Stimulated activated CD4-positive, alpha-beta T cell treated with anti-CD3 and anti-CD28 coated beads, Interleukin-4, amount 100 ng/mL, for 24 hours (primary cell): ENCODE data around the gene EPHB2.

Experiments
- DNase-seq: peaks from one replicate; pipeline ENCODE4 v3.0.0-alpha.2; 2020

Gene EPHB2

DNA sequence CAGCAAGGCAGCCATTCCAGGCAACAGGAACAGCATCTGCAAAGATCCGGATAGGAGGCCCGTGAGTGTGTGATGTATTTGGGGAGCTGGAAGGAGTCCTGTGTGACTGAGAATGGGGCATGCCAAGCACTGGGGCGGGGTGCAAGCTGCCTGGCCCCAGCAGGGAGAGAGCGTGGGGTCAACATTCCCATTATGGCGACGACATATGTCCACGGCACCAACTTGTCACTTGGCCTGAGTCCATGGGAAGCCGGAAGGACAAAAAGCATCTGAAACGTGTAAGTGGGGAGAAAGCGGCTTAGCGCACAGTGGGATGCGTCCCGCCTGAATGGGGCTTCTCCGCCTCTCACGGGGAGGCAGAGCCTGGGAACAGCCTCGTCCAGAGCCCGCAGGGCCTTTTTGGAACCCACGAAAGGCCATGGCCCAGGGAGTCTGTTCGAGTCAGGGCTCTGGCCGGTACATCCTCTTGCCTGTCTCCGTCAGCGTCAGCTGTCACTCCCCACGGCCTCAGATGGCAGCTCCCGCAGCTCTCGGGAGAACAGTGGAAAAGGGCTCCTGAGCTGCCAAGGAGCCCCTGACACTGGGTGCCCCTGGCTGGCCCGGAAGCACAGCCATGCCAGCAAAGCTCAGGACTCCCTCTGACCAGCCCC lies 12.4 kb downstream of the EPHB2 start:
- no peak for DNase-seq

DNA sequence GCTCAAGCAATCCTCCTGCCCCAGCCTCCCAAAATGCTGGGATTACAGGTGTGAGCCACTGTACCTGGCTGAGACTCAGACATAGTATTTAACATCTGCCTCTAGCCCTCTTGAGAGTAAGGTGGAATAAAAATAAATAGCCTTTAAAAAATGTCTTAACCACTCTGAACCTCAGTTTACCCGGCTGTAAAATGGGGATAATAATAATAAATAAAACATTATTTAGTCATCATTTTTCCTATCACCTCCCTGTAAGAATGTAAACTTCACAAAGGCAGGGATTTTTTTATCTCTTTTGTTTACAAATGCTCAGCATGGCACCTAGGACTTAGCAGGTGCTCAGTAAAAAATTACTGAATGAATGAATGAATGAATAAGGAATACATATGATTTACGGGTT lies 17.2 kb downstream of the EPHB2 start:
- no peak for DNase-seq

DNA sequence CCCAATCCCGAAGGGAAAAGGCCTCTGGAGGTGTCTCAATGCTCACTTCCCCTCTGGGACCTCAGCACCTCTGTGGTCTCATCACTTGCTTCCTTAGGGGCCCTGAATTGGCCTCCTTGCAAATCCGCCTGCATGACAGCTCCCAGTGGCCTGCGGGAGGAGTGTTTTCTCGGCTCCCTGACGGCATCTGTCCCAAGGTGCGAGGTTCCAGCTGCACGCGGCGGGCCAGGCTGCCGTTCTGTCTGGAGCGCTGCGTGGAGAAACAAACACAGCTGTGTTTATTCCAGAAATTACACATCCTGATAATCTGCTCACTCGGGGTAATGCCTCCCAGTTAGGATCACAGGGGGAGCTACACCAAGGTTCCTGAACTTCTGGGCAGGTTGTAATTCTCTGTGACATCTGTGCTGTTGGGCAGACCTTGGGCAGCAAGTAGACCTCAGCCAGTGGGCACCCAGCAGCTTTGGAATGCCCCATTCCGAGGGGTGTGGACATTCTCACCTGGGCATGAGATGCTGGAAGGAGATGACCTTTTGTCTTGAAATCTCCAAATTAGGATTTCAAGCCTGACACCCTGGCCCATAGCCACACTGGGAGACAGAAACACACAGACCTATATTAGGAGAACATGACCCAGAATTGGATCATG lies 18.2 kb downstream of the EPHB2 start:
- DNase-seq: no peak

DNA sequence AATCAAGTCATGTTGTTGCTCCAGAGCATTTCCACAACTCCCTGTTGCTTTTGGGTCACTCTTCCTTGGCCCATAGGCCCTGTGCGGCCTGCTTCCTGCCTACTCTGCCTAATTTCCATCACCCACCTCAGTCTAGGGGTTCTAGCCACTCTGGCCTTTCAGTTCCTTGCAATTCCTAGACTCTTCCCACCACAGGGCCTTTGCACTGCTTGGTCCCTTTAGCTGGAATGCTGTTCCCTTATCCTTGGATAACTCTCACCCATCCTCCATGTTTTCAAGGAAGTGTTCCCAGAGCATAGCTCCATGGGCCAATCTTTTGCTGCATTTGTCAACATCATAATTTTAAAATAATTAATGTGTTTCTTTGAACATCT lies 18.7 kb downstream of the EPHB2 start:
- no peak for DNase-seq

DNA sequence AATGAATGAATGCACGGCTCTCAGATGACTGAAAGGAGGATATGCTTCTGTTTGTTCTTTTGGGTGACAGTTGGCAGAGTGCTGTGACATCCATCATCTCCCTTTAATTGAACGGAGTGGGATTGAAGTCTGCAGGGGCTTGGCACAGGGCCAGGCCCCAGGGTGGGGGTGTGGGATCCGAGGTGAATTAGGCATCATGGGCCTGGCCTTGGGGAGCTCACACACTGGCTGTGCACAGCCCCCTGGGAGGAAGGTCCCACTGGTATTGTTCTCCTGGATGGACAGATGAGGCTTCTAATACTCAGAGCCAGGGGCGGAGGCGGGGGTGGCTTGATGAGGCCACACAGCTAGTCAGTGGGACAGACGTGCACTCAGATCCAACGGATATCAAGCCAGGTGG lies 19.3 kb downstream of the EPHB2 start:
- DNase-seq: no peak

- DNase-seq: no peak
These were observed 21.5 kb downstream of the EPHB2 start for GRCh38 chr1:22731924-22732720.

- DNase-seq: no peak
These were observed 23.0 kb downstream of the EPHB2 start for GRCh38 chr1:22733643-22734042.

- no peak for DNase-seq
These were observed 26.0 kb downstream of the EPHB2 start for GRCh38 chr1:22736501-22737080.

DNA sequence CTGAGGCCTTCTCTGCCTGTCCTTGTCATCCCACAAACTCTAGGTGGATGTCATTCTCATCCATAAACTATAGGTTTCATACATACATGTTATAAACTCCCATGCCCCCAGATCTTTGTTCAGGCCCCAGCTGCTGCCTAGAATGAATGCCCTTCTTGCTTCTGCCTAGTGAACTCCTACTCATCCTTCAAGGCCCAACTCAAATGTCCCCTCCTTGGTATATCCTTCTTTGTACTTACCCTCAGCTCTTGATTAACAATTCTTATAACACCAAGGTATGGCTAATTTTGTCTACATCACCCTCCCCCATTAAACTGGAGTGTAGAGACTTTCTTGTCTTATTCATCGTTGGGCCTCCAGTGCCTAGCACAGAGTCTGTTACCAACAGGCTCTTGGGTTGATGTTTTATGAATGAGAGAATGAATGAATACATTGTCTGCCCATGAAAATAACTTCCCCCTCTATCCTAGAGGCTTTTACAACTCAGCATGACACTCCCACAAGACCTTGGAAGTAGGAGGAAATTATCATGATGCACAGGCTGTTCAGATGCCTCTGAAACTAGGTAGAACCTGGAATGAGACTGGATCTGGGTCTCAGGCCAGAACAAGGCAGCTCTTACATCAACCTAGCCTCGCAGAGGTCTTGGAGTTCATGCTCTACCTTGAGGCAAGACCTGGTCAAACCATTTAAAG lies 26.9 kb downstream of the EPHB2 start:
- DNase-seq: no peak

- DNase-seq: no peak
These were observed 27.4 kb downstream of the EPHB2 start for GRCh38 chr1:22738069-22738435.

DNA sequence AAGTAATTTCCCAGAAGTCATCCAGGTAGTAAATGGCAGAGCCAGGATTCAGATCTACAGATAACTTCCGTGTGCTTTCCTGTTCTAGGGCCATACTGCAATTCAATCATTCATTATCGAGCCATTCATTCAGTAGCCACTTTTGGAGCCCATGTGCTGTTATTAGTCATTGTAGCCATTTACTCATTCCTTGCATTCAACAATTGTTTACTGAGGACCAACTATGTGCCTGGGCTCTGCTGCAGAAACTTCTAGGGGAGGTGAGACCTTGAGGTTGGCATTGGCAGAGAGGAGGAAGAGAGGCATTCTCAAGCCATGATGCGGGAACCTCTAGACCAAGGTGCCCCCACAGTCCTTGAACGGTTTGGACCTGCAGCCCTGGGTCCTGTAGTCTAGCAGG lies 27.9 kb downstream of the EPHB2 start:
- no peak for DNase-seq

DNA sequence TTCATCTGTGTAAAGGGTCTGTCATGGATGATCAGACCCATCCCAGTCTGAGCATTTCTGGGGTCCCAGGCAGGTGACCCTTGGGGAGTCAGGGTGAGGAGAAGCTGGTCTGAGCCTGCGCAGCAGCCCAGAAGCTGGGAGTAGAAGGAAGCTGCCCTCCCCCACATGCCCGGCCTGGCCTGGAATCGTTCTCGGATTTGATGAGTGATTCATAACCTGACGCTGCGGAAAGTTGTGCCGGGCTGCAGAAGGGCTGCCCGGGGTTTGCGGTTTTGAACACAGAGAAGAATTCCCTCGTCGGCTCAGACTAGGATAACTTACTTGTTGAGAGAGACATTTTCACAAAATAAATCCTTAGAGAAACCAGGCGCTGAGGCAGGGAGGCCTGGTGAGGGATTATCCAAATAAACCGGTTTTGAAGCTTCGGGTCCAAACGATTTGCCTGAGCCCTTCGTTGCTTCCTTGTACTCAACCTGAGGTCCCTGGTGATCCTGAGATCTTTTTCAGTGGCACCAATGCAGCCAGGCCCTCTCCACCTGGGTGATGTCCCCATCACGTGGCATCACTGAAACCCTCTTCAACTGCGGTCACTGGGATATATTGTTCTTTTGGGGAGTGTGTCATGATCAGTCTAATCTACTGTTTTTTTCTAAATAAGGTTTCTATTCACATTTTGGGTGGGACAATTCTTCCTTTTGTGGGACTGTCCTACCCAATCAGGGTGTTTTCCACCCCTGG lies 29.2 kb downstream of the EPHB2 start:
- DNase-seq: no peak

GRCh38 chr1:22741118-22741517 lies 30.5 kb downstream of the EPHB2 start:
- DNase-seq: no peak

DNA sequence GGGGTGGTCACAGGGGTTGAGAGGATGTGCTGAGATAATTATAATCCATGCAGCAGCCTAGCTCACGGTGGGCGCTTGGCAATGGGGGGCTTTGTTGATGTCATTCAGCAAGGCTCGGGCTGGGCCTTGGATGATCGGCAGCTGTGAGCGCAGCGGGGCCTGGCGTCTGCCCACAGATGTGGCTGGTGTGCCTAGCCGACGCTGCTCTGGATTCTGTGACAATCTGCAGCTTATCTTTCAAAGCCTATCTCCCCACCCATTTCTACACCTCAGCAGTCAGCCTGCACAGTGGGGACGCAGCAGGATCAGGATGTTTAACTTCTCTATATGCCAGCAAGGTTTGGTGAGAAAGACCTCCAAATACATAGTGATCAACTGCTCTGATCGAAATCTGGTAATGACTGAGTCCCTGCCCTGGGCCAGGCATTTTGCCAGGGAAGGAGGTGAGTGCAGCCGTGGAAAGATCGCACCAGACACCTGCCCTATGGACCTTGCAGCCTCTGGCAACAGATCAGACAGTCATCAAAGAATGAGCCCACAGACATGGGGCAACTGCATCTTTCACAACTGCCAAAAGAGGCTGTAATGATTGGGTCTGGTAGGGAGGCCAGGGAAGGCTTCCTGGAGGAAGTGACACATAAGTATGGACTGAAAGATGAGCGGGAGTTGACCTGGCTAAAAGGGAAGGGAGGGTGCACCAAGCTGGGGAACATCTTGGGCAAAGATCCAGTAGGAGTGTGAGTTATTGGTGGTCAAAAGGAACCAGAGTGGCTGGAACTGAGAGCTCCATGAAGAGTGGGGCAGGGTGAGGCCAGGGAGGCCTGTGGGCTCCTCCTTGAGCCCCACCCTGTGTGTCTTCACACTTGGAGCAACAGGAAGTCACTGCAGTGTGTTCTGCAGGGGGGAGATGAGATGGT lies 35.3 kb downstream of the EPHB2 start:
- DNase-seq: no peak

- no peak for DNase-seq
These were observed 36.5 kb downstream of the EPHB2 start for GRCh38 chr1:22747021-22747734.

DNA sequence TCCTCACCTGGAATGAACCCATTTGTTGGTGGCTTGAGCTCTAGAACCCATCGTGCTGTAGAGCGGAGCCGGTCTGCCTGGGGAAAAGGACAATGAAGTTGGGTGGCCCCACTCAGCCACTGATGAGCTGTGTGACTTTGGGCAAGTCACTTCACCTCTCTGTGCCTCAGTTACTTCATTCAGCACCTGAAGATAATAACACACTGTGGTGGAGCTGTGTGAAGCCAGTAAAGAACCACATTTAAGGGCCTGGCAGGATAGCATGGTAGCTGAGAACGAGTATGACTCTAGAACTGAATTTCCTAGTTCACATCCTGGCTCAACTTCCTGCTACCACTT lies 37.1 kb downstream of the EPHB2 start:
- DNase-seq: no peak

DNA sequence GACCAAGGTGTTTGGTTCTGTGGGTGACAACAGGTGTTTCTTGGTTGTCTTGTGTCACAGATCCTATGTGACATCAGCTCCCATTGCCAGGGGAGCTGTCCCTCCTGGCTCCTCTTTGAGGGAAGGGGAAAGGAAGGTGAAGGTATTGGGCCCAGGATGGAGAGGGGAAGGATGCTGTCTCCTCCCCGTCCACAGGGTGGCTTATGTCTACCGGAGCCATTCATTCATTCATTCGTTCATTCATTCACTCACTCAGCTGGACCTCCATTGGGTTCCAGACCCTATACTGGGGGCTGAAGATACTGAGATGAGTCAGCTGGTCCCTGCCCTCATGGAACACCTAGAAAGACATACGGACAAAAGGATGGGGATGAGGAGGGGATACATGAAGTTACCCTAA lies 38.9 kb downstream of the EPHB2 start:
- no peak for DNase-seq

DNA sequence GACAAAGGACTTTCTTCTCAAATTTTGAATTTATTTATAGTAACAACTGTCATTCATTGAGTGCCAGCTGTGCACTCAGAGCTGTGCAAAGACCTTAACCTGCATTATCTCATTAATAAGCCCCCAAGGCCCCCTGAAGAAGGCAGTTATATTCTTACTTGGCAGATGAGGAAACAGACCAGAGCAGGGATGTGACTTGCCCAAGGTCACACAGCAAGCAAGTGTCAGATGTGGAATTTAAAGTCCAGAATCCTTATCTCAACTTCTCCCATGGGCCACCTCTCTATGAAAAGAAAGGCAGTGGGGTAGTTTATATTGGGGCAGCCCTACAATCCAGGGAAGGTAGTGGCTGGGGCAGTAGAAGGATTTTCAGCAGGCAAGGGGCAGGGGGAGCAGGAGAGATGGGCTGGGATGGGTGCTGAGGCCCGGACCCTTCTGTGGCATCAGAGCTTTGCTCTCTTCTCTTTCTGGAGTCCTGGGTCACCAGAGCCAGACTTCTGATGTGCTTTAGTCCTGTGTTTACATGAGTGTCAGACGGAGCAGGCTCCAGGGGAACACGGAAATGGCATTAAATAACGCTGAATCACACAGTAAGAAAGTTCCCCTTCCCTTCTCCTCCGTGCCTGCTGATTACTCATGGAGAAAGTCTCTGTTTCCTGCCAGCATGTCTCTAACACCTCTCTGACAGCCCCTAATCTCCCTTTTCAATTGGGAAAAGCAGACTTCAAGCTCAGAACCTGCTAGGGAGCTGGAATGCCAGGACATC lies 39.5 kb downstream of the EPHB2 start:
- DNase-seq: no peak

GRCh38 chr1:22750685-22751051 lies 40.0 kb downstream of the EPHB2 start:
- DNase-seq: no peak

DNA sequence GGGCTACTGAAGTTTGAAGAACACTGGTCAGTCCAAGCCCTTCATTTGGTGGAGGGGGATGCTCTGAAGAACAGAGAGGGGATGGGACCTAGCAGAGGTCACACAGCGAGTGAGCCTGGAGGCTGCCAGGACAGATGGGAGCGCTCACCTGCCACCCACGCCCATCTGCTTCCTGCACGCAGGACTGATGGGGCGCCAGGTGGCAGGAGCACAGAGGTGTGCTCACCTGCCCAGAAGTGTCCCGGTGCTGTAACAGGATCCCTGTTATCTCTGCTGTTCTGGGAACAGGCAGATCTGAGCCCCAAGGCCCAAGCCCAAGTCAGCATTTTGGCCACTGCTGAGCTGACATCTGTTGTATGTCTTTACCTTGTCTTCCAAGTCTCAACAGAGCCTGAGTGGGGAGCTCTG lies 40.5 kb downstream of the EPHB2 start:
- no peak for DNase-seq
